ENCODE results near the gene RAB39A.

DNA sequence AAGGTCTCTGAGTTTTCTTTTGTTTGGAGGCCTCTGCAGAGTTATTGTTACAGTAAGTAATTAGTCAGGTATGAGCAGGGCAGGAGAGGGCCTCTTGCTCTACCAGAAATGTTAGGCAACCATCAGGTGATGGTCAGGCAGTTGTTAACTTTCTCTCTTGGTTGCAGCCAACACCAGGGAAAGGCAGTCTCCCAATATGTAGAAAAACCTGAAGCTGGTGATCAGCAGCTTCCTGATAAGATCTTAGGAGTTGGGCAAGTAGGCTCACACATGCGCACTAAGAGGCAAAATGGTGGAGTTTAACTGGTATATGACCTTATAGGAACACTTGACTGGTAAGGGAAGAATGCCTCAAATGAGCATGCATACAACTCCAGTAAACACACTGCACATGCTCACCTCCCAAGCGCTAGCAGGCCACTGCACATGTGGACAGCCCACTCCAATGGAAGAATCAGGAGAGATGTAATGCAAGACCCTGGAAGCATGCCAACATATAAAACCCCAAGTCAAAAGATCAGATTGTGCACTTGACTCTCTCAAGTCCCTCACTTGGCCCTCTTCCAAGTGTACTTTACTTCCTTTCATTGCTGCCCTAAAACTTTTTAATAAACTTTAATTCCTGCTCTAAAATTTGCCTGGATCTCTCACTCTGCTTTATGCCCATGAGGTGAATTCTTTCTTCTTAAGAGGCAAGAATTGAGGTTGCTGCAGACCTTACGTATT, 46.0 kb upstream of the RAB39A start:
- TF ChIP-seq CTCF (IDR thresholded peaks at IDR 0.05; ENCODE audit: poor library complexity), result no peak
- TF ChIP-seq EZH2 (IDR thresholded peaks at IDR 0.05; ENCODE audit: borderline replicate concordance), result no peak

All from hepatocyte (in vitro differentiated cells).